Ramos (cell line): ENCODE measurements around the gene PIK3C2A.

Experiments
- in situ Hi-C: fragments of 300-500 bp; cut with MboI; formaldehyde crosslinking; loops from one replicate; pipeline ENCODE4 v1.14.3; 2022; ENCODE audit warnings: low sequenced_read_pairs; ENCODE audit not compliant: unreplicated experiment

The PIK3C2A gene

GRCh38 chr11:17217401-17217800 lies 9.6 kb upstream of the PIK3C2A start:
- in situ Hi-C loops = no loop called here

- in situ Hi-C loops = no loop called here
These were observed 6.6 kb upstream of the PIK3C2A start for GRCh38 chr11:17214338-17214737.

GRCh38 chr11:17211286-17211685 lies 3.5 kb upstream of the PIK3C2A start:
- in situ Hi-C loops = no loop called here

GRCh38 chr11:17209939-17210245 lies 2.1 kb upstream of the PIK3C2A start:
- in situ Hi-C loops = no loop called here

- in situ Hi-C loops = no loop called here
These were observed 642 bp upstream of the PIK3C2A start for GRCh38 chr11:17208257-17208999.

- in situ Hi-C loops = no loop called here
These were observed 1.3 kb downstream of the PIK3C2A start for GRCh38 chr11:17206463-17206862.

- in situ Hi-C loops = no loop called here
These were observed 10.3 kb downstream of the PIK3C2A start for GRCh38 chr11:17197431-17197898.

- in situ Hi-C loops = no loop called here
These were observed 19.1 kb downstream of the PIK3C2A start for GRCh38 chr11:17188675-17189074.

GRCh38 chr11:17186932-17187692 lies 20.7 kb downstream of the PIK3C2A start:
- in situ Hi-C loops = no loop called here

- in situ Hi-C loops = no loop called here
These were observed 21.8 kb downstream of the PIK3C2A start for GRCh38 chr11:17185938-17186337.

- in situ Hi-C loops = no loop called here
These were observed 22.8 kb downstream of the PIK3C2A start for GRCh38 chr11:17184882-17185587.

GRCh38 chr11:17183836-17184235 lies 23.9 kb downstream of the PIK3C2A start:
- in situ Hi-C loops = no loop called here

- in situ Hi-C loops = no loop called here
These were observed 27.8 kb downstream of the PIK3C2A start for GRCh38 chr11:17179970-17180369.

GRCh38 chr11:17173332-17173731 lies 34.5 kb downstream of the PIK3C2A start:
- in situ Hi-C loops = no loop called here

- in situ Hi-C loops = no loop called here
These were observed 35.9 kb downstream of the PIK3C2A start for GRCh38 chr11:17171916-17172315.

GRCh38 chr11:17171343-17171742 lies 36.4 kb downstream of the PIK3C2A start:
- in situ Hi-C loops = no loop called here

- in situ Hi-C loops = no loop called here
These were observed 37.9 kb downstream of the PIK3C2A start for GRCh38 chr11:17169876-17170275.

GRCh38 chr11:17165247-17165890 lies 42.4 kb downstream of the PIK3C2A start:
- in situ Hi-C loops = no loop called here

GRCh38 chr11:17164361-17165246 lies 43.2 kb downstream of the PIK3C2A start:
- in situ Hi-C loops = no loop called here

GRCh38 chr11:17163736-17164135 lies 44.0 kb downstream of the PIK3C2A start:
- in situ Hi-C loops = no loop called here
